Stimulated activated CD8-positive, alpha-beta memory T cell treated with anti-CD3 and anti-CD28 coated beads, Interleukin-7, amount 100 ng/mL, for 4 hours (primary cell): ENCODE data around the gene FAM9C.
"Not testable (repeated sequence)": the region's sequence is repeated elsewhere in the genome, so short reads cannot be mapped to it uniquely, and the experiment has no call there.

ENCODE experiments used
- DNase-seq, 2 donors: peaks; one replicate each; pipeline ENCODE4 v3.0.0-alpha.2; 2020; ENCODE audit warnings: low read depth in 2 of 2

The FAM9C gene

DNA sequence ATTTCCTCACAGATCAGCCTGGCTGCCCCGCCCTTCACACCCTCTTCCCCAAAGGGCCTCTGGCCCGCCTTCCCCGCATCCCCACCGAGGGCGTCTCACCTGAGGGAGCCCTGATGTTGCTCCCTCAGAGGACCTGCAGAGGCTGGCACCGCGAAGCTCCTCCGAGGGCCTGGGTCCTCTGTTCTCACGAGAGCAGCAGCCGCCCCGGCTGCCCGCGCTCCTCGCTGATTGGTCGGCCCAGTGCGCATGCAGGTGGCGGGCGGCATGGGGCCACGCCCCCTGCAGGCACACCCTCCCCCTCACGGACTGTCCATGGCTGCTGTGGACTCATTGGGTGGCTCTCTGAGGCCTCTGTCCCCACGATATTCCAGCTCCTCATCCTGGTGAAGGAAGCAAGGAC, at the start of gene FAM9C:
FAM9C (minus strand) TSS at position 180 of the 400 bp plus-strand sequence. CDS start 831 bp downstream, outside the sequence.
- no peak for DNase-seq

DNA sequence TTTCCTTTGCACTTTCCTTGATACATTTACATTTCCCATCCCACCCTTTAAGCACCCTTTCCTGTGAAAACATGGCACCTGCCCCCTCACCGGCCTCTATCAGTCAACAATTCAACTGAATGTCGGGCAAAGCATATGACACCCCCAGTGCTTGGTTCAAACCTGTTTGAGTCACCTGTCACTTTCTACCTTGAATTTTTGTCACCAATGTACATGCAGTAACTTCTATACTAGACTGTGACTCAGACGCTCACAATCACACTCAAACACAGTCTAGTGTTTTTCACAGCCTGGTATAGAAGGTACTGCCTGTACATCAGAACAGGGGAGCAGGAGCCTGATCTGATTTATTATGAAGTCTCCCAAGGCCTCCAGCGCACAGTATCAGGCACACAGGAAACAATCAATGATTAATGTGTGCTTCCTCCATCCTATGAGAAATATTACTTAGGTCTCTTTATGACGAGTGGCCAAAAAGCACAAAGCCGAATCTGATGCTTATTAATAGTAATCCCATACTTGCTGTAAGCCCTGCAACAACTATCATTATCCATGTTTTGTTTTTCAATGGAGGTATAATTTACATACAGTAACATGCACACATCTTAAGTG, 49.2 kb upstream of the FAM9C start:
- no peak for DNase-seq

DNA sequence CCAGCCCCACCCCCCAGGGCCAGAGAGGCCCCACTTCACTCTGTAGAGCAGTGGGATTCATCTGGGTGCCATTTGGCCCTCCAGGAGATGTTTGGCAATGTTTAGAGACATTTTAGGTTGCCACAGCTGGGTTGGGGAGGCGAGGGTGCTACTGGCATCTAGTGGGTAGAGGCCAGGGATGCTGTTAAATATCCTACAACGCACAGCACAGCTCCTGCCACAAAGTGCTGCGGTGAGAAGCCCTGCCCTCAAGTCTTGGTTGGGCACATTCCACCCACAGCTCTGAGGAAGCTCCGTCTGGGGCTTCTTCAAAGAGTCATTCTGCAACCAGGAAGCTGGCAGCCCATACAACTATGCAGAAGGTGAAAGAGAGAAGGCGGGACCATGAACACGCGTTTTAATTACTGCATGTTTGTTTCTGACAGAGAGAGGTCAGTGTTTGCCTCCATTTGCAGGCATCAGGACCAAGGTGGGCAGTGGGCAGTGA, 48.1 kb upstream of the FAM9C start:
- peak; percentile 63 to 71 for DNase-seq

DNA sequence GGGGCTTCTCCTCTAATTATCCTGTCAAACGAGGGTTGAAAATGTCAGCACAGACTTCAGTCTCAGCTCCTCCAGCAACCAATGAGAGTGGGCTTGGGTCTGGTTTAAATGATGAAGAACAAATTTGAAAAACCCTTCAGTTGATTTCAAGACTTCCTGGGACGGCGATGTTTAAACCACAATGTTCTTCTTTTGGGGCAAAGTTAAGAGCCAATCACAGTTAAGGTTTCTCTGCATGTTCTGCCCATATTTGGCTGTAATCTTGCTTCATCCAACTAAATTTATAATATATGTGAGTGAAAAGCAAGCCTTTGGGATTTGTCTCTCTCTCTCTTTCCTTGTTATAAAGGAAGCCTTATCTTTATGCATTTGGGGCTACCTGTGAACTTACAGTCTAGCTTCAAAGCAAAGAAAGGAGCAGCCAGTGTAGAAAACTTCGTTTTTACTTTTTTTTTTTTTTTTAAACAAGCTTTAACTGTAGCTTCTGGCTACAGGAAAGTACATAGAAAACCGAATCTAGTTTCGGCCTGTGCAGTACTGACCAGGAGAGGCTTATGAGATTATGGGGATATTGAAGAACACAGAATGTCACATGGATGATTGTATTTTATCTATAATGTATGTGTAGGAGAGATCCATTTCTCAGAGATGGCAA, 46.8 kb upstream of the FAM9C start:
- DNase-seq = no peak

DNA sequence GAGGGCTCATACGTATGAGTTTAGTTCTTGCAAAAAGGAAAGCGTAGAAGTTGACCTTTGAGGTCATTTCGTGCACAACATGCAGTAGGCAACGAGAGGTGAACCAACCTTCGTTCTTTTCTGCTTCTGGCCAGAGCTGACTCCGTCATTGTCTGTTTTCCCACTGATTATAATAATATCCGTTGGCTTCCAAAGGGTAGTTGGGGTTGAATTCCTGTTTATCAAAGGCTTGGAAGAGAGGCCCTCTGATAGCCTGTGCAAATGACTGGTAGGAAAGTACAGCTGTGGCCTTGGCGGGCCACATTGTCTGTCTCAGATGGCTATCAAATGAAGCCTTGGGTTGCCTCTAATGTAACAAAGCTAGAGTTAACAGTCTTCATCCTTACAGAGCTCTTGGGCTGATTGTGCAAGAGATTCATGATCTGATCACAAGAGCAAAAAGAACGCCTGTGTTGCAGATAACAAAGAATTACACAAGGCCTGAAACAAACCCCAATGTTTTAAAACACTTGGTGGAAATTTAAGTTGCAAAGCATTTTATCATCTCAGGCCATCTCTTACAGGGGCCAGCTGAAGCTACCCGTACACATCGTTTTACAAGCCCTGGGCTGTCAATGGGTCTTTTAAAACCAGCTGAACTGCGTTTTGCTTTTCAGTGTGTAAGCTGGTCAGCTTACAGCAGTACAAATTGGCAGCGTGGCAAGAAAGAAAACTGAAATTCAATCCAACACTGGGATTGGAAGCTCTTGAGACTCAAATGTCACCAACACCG, 46.1 kb upstream of the FAM9C start:
- DNase-seq = no peak

DNA sequence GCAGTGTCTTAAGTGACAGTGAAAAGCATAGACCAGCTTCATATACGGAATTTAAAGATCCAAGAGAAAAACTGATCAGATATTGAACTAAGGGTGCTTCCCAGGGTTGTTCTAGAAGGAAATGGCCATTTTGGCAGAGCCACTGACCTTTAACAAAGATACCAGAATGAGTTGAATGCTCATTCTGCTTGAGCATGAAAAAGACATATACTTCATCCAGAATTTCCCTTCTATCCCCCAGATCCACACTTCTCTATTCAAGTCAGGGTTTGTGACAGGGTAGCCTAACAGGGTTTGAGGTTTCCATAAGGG, 45.6 kb upstream of the FAM9C start:
- DNase-seq = no peak

DNA sequence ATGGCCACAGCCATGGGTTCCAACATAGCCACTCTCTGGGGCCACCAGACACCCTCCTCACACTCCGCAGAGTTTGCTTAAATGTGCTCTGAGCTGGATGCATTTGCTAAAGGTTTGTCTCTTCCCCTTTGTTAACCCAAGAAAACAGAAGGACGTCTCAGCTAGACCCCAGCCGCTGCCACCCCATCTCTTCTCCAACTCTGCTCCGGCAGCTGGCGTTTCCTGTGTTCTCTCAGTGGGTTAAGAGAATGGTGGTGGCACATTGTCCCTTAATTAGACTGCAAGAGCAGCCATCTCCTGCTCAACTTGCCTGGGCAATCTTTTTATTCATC, 43.7 kb upstream of the FAM9C start:
- no peak for DNase-seq

DNA sequence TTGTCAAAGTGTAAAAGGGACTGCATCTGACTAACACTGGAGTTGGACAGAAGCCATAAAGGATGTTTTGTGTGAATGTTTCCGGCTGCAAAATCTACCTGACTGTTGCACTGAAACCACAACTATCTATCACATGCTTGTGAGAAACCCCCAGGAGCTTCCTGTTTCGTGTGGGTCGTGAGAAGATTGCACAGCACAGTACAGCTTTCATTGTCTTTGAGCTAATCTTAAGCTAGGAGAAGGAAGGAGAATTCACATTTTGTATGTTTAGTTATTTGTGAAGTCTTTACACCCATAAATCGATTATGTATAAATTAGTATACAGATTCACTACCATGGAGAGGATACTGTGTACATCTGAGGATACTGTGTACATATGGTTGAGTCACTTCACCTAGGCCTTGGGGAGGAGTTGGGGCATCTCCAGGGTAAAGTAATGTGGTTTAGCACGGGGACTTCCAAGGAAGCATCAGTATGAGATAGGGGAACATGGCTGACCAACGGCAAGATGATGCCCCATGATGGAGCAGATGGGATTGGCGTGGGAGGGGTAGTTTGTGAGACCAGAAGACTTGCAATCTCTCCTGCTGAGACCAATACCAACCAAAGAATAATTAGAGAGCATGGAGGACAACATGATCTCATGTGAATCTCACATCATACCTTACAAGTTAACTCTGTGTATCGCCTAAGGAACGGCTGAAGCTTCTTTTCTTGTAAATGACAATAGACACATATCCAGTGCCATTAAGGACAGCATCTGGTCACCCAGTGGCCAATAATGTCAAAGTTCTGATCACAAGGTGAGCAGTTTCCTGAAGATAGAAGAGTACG, 43.1 kb upstream of the FAM9C start:
- DNase-seq = peak; percentile 38 to 59

DNA sequence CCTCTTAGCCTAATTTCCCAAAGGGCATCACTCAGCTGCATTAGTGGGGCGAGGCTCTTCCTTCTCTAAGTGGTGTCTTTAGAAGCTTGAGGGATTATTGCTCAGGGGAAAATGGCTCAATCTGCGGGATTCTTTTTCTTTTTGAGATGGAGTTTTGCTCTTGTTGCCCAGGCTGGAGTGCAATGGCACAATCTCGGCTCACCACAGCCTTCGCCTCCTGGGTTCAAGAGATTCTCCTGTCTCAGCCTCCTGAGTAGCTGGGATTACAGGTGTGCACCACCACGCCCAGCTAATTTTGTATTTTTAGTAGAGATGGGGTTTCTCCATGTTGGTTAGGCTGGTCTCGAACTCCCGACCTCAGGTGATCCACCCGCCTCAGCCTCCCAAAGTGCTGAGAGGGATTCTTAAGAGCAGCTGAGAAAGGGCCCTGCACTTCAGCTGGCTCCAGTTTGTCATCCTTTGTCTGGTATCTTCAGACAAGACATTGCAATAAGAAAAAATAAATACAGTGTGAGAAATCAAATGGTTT, 42.4 kb upstream of the FAM9C start:
- DNase-seq = not testable (repeated sequence)

DNA sequence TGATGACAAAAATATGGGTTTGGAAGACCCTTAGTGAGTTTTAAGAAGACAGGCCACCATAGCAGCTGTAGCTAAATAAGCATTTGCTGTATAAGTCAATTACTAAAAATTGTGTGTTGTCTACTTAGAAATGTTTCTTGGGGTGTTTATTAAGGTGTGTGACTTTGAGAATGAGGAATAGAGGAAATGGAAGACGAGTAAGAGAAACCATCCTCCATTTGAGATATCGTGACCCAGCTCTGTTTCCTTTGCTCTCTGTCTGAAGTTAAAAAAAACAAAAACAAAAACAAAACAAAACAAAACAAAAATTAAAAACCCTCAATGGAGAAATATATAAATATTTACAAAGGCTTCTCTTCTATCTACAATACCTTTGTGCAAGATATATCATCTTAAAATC, 41.7 kb upstream of the FAM9C start:
- no peak for DNase-seq

DNA sequence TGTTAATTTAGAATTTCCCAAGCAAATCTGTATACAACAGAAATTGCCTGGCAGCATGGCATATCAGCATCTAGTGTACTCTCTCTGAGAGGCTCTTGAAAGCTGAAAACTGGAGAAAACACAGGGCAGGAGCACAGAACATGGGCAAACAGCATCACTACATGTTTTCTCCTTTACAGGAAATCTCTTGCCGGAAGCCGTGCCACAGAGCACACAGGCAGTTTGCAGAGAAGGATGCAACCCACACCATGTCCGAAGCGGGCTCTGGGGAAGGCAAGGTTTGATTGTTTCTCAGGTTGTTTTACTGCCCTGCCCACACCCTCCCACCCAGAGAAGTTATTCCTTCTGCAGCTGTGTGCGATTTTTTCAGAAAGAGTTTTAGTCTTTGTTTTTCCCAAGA, 41.1 kb upstream of the FAM9C start:
- DNase-seq = no peak

DNA sequence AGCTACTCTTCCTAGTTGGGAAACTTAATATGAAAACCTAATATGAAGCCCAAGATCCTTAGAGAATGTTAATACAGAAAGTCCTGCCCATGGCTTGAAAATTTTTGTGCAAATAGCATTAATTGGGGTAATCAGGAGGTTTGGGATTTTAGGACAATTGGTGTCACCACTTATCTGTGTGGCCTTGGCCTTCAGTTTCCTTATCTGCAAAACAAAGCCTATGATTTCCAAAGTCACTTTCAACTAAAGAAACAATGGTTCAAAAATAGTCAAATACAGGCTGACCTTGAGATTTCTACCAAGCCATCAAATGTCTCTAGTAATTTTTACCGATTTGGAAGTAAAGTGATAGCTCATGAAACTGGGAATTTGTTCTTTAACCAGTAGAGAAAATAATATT, 40.2 kb upstream of the FAM9C start:
- no peak for DNase-seq

DNA sequence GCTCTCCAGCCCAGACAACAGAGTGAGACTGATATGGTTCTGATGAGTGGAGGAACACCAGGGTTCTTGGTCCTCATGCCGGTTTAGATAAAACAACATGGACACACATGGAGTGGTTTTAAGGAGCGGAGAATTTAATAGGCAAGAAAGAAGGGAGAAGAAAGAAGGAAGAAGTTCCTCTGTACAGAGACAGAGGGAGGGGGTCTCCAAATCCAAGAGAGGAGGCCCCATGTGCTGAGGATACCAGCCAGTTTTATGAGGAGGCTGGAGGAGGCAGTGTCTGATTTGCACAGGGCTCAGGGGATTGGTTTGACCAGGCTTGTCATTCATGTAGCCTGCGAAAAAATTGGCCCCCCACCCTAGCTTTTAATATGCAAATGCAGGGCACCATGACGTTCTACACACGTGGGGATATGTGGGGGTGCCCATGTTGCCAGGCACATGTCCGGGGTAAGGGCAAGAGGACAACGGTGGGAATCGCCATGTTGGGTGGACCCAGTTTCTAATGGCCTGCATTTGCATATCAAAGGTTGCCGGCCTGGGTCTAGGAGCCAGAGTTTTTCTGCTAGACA, 39.4 kb upstream of the FAM9C start:
- DNase-seq = not testable (repeated sequence)

DNA sequence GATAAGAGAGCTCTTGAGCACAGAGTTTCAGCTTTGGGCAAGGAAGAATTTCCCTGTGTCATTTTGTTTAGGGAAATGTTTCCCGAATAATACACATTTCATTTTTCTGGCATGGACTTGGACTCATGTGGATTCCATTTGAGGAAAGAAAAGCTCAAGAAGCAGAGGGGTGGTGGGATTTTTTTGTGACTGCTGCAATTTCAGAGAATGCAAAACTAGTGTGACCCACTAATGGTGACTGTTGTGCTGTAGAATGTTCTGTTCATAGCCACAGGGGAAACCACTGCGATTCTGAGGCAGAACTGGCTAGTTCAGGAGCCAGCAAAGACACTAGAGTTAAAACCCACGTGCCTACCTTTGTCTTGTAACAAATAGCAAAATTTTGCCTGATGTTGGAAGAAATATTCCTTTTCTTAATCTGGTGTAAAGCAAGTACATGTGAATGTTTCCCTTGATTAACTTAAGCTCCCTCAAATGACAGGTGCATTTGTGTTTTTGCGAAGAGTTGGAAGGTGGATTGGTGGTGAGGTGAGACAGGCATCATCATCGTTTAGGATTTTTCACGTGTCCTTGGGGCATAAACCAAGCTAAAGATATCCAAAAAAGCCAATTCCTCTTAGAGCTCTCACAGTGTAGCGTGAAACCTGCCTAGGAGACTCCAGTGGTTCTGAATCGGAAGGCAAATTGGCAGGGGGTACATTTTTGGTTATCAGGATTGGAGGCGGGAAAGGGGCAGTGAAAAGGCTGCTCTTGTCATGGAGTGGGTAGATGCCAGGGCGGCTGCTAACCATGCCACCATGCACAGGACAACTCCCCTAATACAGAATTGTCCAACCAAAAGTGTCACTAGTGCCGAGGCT, 38.0 kb upstream of the FAM9C start:
- no peak for DNase-seq

DNA sequence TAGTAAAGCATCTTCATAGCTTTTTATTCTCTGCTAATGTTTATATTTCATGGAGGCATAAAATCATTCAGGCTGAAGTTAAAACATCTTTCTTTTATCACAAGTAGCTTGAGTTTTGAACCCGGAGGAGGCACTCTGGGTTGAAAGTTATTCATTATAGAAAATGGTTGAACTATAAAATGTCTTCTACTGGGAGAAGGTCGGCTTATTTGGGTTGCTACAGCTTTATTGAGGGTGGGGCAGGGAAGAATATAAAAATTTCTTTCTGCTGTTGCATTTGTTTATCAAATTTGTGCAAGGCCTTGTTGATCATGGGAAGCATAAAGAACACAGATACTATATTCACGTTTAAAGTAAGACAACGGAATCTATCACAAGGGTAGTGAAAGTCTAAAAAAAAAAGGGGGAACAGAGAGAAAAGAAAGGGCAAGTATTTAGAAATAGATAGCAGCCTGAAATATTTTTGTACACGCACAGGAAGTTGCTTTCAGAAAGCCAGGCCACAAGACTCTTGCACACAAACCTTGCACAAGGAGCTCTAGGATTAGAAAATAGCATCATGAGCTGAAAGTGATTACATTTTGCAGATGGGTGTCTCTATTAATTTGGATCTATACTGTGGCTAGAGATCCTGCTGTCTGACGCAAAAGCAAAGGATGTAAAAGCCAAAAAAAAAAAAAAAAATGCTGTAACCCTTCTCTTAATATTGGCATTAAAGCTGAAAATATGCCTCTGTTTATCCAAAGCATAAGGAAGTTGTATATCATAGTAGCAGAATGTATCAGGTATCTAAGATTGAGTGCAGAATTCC, 37.2 kb upstream of the FAM9C start:
- DNase-seq = no peak

DNA sequence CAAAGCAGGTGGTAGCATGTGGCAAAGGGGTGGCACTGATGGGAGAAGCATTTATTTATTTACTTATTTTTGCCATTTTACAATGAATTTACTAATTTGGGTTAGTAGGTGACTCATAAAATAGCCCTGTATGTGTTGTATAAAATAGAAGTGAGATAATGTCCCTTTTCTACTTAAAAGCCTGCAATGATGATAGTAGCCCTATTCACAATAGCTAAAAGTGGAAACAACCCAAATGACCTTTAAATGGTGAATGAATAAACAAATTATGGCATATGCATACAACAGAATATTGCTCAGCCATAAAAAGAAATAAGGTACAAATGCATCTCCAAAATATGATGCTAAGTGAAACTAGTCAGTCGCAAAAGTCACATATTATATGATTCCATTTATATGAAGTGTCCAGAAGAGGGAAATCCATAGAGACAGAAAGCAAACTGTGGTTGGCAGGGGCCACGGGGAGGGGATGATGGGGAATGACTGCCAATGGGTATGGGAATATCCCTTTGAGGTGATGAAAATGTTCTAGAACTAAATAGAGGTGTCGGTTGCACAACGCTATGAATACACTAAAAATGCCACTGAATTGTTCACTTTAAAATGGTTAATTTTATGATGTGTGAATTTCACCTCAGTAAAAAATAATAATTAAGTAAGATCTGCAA, 35.8 kb upstream of the FAM9C start:
- no peak for DNase-seq

DNA sequence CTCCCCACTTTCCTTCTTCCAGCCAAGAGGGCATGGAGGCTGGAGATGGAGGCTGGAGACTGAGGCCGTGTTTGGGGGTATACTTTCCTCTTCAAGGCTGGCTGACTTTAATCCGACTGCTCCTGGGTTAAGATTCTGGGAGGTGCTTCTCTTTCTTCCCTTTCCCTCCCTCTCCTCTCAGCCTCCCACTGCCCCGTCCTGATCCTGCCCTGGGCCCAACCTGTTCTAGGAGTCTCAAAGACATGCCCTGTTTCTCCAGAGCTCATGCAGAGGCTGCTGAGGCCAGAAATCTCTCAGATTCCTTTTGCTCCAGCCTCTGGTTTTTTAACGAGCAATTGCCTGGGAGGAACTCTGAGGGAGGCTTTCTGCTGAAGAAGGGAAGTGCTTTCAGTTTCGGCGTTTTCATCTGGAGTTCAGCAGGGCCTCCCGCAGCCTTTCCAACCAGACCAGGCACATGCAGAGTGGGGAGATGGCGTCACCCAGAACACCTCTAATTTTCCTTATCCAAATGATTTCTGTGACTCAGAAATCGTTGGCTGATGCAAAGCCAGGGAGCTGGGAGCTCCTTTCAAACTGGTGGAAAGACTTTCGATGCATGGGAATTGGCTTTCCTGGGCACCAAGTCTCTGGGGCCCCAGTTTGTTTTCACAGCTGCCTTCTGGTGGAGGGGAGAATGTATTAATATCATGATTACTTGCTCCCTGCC, 34.5 kb upstream of the FAM9C start:
- no peak for DNase-seq

DNA sequence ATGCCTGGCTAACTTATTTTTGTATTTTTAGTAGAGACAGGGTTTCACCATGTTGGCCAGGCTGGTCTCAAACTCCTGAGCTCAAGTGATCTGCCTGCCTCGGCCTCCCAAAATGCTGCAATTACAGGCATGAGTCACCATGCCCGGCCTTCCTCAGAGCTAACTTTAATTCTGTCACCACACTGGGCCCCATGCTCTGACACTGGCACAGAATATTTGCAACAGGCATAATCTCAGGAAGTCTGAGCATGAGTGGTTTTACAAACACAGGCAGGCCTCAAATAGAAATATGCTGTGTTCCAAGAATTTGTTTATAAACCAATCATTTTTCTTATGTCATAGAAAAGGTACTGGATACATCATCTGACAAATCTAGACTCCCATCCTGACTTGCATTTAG, 32.7 kb upstream of the FAM9C start:
- DNase-seq = no peak
